Measurements from ENCODE around the gene MRPL32.
A peak's percentile ranks its signal among the peaks of the same experiment; 100 is the strongest.
"Not testable (repeated sequence)": the region's sequence is repeated elsewhere in the genome, so short reads cannot be mapped to it uniquely, and the experiment has no call there.

The MRPL32 gene

DNA sequence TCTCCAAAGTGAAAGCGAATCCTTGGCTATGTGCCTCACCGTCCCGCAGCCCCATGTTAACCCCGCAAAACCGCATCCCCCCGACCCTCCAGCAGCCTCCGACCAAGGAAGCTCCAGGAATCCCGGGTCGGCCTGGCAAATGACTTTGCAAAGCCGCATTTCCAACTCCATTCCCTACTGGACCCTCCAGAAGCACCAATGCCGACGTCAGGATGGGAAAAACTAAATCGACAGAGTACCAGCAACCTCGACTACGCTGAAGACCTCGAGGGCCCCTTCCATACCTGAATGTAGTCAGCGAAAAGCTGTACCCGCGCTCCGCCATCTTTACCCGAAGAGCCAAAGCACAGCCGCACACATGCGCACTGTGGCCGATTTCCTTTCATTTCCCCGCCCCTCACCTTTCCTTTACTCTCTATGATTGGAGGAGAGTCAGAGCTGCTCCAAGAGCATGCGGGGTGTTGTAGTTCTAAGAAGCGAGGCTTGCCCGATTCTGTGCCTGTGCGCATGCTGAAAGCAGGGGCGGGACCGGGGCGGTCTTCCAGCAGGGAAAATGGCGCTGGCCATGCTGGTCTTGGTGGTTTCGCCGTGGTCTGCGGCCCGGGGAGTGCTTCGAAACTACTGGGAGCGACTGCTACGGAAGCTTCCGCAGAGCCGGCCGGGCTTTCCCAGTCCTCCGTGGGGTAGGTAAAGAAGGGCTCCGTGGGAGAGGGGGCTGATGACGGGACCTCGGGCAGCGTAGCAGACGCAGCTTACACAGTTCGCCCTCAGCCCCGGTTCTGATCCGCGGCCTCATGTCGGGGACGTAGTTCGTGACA is at the start of gene MRPL32, which contains the start of gene PSMA2:
MRPL32 (plus strand) TSS at position 543 of the 818 bp plus-strand sequence; CDS start at position 554, 11 bp downstream.
PSMA2 (minus strand) TSS at position 341 of the 818 bp plus-strand sequence; CDS start at position 325, 16 bp downstream.
- peak; percentile 94 for DNase-seq

DNA sequence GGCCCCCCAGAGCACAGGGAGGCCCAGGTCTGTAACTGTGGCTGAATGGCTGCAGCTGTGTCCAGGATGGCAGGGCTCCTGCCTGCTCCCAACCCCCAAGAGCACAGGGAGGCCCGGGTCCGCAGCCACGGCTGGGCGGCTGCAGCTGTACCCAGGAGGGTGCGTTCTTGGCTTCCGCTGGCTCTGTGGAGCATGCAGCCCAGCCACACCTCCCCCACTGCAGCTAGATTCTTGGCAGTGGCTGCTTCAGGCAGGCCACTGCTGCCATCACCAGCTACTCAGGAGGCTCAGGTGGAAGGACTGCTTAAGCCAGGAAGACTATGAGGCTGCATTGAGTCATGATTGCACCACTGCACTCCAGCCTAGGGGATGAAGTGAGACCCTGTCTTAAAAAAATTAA is 48.2 kb upstream of the MRPL32 start:
- no peak for DNase-seq

DNA sequence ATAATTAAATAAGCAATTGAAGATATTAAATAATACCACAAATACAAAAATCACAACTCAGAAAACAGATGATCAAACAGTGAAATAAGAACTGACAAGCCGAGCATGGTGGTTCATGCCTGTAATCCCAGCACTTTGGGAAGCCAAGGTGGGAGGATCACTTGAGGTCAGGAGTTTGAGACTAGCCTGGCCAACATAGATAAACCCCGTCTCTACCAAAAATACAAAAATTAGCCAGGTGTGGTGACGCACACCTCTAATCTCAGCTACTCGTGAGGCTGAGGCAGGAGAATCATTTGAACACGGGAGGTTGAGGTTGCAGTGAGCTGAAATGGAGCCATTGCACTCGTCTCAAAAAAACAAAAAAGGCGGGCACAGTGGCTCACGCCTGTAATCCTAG is 47.0 kb upstream of the MRPL32 start:
- DNase-seq: not testable (repeated sequence)

DNA sequence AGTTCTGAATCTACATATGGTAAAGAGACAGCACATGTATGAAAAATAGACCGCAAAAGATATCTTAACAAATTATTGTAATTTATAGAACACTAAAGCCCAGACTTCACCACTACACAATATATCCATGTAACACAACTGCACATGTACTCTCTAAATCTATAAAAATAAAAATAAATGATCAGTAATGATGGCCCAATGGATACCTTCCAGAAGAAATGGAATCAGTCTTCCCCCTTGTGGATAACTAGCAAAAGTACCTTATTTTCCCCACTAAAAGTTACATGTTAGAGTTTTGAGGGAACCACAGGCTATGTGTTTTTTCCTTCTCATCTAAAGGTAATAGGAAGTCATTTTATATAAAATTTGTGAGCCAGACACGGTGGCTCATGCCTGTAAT is 46.0 kb upstream of the MRPL32 start:
- DNase-seq: no peak

DNA sequence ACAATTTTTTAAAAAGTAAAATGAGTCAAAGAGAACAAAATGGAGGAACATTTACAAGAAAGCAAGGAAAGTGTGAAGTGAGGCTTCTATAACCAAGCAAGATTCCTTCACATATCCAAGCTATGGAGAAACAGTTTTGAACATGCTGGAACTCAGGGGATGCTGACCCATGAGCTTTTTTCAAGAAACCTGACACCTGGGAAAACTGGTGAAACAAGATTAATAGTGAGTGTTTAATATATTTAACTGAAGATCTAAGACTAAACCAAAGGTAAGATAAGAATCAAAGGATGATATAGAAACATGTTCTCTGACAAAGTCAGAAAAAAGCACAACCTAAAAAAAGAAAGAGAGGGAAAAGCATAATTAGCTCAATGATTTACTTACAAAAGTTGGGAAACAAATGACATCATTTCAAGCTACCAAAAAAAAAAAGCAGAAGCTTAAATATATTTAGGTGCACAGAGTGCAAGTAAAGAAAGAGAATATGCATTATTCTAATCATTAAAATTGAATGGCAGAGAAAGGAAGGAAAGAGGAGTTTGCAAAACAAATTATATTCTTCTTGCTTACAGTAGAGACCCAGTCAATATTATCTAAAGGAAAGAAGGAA is 45.2 kb upstream of the MRPL32 start:
- DNase-seq: no peak

DNA sequence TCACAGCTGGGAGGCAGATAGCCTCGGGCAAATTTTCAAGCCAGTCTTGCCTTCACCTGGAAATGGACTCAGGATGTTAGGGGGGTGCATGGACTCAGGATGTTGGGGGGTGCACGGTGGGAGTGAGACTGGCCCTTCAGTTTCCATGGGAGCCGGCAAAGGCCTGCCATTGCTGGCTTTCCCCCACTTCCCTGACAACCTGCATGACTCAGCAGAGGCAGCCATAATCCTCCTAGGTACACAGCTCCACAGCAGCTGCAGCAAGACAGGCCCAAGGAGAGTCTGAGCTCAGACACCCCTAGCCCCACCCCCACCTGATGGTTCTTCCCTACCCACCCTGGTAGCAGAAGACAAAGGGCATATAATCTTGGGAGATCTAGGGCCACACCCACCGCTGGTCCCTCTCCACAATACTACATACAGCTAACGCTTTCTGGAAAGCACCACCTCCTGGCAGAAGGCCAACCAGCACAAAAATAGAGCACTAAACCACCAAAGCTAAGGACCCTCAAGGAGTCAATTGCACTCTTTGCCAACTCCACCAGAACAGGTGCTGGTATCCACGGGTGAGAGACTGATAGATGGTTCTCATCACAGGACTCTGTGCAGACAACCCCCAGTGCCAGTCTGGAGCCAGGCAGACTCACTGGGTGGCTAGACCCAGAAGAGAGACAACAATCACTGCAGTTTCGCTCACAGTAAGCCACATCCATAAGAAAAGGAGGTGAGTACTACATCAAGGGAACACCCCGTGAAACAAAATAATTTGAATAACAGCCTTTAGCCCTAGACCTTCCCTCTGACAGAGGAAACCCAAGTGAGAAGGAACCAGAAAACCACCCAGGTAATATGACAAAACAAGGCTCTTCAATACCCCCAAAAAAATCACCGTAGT is 38.6 kb upstream of the MRPL32 start:
- DNase-seq: no peak

DNA sequence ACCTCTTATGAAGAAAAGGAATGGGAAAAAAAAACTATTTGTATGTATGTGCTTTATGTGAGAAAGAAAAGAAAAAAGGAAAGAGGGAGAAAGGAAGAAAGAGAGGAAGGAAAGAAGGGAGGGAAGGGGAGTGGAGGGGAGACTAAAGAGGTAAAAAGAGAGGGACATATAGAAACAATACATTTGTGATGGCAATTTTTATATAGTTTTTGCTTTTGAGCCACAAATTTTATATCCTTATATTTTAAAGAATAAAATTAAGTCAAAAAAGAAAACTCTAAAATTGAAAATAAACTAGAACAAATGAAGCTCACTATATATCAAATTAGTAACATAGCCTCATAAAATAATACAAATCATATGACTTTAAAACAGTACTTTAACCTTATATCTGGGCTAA is 31.3 kb upstream of the MRPL32 start:
- no peak for DNase-seq

DNA sequence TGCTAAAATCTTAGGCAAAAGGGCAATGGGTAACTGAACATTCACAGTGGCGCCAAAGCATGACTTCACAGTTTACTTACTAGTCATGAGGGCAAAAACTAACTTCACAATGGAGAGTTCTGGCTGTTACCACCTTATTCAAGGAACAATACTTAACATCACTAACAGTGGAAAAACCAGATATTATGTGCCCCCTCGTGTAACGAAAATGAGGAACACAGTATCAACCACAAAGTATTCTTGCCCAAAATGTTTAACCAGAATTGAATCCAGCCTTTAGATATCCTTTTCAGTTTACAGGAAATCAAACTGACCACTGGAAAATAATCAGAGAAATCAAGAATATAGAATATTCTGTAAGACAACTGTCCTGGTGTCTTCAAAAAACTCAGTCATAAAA is 29.8 kb upstream of the MRPL32 start:
- DNase-seq: no peak

DNA sequence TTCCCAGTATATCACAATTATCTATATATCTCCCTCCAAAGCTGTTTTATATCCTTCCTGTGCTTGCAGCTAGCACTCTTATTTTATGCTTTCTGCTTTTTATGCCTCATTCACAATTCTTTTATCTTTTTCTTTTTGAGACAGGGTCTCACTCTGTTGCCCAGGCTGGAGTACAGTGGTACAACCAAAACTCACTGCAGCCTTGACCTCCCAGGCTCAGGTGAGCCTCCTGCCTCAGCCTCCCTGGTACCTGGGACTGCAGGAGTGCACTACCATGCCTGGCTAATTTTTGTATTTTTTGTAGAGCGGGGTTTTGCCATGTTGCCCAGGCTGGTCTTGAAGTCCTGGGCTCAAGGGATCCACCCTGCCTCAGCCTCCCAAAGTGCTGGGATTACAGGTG is 26.0 kb upstream of the MRPL32 start:
- no peak for DNase-seq

DNA sequence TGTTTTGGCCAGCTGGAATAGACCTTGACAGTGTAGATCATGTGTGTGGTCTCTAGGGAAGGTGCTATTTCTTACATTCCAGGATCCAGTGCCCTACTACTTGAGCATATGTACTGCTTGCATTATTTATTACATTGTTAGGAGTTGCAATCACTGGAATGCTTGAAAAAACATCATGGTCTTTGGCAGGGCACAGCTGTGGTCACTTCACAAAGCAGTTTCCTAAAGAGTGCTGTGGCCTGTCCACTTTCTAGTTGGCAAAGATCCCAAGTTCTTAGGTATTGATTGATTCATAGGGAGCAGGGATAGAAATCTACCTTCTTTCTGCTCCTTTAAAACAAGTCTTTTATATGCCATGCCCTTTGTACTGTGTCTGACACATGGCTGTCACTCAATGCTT is 24.9 kb upstream of the MRPL32 start:
- no peak for DNase-seq

DNA sequence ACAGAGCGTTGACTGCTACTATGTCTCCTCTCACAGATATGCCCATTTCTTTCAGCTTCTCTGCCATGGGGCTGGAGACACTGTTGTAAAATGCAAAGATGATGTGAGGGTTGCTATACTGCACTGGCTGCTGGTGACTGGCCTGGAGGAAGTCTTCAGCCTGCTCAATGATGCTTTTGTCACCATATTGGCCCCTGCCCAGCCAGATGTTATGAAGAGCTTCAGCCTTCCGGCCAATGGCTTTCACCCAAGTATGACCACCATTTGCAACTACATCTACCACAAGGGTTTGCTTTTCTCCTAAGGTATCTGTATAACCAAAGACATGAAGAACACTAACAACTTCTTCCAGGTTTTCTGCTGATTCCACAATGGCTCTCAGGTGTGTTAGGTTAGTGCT is 21.9 kb upstream of the MRPL32 start:
- no peak for DNase-seq

DNA sequence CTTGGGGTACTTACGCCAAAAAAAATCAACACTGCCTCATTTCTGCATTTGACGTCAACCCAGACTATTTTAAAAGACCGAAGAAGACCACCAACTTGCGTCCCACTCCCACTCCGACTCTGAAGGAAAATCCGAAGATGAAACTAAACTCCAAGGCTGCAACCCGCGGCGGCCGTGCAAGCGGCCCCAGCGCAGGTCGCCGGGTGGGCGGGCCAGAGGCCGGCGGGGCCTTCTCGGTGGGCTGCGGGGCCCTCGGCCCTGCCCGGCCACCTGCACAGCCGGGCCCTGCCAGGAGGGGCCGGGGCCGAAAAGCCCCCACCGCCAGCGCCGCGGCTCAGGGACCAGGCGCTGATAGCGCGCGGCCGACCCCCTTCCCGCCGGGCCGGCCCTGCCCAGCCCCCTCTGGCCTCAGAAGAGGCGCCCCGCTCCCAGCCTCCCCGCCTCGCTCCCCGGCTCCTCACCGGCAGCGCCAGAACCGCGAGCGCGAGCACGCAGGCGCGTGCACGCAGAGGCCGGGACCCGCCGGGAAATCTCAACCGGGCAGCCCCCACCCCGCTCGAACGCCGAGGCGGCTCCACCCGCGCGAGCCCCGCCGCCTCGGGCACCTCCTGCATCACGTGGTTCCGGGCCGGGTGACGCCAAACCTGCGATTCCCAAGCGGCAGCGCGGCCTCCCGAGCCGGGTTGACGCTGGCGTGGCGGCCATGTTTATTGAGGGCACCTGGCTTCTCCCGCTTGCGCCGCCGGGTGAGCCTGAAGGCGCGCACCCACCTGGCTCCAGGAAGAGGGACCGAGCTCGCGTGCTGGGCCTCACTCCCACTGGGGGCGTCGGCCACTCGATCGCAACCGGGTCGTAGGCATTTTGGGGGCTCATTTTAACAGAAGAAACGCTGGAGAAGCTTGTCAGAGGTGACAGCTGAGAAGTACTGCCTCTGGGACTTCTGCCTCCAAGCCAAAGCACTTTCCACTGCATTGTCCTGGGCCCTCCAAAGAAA is 20.4 kb upstream of the MRPL32 start, which contains the start of gene C7orf25:
C7orf25 (minus strand) TSS at position 617 of the 994 bp plus-strand sequence. CDS start 1,170 bp downstream, outside the sequence.
- peak; percentile 94 for DNase-seq

DNA sequence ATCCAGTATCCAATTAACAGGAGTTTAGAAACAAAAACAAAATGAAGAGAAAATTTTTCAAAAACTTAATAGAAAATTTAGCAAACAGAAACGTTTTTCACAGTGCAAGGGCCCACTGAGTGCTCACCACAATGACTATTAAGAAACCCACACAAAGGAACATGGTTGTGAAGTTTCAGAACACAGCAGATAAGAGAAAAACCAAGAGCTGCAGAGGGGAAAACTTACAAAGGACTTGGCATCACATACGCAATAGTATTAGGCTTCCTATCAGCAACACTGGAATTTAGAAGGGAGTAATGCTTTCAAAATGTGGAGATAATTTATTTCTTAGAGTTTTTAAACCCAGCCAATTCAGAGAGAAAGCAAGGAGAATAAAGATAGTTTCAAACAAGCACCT is 18.6 kb upstream of the MRPL32 start:
- no peak for DNase-seq

DNA sequence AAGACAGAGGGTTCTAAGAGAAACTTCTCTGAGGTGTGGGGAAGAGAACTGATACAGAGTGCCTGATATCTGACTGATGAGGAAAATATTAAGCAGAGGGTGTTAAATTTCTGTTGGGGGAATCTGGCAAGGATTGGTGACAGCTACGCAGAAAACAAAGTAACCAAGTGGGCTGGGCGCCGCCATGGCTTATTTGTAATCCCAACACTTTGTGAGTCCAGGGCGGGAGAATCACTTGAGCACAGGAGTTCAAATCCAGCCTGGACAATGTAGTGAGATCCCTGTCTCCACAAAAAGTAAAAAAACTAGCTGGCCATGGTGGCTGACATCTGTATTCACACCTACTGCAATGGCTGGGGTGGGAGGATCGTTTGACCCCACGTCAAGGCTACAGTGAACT is 18.2 kb upstream of the MRPL32 start:
- no peak for DNase-seq

DNA sequence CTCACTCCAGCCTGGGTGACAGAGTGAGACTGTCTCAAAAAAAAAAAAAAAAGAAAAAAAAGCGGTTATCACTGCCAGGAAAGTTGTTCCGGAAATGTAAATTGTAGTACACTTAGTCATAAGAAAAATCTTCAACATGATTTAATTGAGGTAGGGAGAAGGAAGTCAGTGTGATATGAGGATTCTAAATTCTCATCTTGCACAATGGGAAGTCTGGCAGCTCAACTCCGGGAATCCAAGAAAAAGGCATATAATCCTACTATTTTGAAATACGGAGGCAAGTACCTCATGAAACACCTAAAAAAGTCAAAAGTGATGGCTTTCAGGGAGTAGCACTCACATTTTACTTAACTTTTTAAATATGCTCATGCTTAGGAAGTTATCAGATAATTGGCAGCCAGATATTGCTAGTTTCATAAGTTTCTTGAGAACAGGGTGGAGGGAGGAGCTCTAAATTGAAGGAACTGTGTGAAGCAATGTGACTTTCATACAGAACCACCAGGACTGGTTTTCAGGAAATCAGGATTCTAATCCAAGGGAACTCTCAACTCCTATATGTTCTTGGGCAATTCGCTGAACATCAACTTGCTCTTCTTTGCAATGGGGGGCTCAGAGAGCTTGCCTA is 17.6 kb upstream of the MRPL32 start:
- no peak for DNase-seq

DNA sequence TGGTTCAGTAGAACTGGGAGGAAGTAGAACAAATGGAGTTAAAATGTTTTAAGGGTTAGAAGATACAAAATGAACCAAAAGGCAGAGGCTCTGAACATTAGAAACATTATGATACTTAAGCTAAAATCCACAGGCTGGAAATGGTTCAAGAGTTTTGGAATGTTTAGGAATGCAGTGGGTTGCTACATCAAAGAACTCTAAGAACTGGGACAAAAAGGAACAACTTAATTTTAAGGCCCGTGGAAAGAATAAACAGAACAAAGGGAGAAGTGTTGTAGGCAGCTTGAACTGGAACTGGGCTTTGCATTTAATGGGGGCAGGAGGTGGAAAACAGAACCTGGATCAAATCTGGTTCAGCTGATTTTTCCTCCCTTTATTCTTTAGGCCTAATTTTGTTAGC is 16.8 kb upstream of the MRPL32 start:
- no peak for DNase-seq

DNA sequence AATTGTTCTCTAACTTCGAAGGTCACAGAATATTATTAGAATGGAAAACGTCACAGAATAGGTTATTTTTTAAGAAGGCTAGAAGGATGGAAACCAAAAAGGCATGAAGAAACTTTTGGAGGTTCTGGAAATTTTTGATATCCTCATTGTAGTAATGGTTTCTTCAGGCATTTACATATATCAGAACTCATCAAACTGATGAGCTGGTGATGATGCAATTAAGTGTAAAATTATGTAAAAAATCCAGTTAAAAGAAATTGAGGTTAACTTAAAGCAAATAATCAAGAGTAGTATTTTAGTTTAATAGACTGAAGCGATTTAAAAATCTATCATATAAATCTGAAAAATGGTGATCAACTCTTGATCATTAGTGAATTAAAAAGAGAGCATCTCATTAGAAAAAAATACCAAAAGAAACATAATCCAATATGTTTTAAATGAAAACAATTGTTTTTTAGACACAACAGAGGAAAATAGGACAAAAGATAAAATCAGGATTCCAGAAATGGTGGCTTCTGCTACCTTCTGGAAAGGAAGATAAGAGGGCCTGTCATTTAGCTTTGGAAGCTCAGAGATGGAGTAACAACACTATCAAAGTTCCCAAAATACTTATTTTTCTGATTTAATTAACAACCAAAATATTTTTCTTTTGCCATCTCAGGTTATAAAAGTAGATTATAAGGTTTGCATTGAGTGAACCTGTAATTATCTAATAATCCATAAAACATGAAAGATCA is 10.0 kb upstream of the MRPL32 start:
- DNase-seq: no peak

DNA sequence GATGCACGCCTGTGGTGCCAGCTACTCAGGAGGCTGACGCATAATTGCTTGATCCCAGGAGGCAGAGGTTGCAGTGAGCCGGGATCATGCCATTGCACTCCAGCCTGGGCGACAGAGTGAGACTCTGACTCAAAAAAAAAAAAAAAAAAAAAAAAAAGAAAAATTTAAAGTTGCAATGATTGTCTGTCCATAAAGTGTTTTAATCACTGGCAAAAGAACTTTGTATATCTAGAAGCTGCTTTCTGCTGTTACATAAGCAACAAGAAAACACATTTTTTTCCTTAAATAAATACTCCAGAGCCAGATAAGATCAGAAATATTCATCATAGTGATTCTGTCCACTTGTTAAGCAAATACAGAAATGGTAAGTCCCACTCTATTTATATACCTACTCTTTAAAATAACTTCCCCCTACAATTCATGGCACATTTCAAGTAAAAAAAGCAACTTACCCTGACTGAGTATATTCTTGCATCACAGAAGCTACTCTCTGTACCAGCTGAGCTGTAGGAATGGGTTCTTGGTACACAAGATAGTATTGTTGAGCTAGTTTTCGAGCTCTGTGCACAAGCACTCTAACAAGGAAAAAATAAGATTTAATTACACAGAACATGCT is 7.8 kb upstream of the MRPL32 start:
- no peak for DNase-seq

DNA sequence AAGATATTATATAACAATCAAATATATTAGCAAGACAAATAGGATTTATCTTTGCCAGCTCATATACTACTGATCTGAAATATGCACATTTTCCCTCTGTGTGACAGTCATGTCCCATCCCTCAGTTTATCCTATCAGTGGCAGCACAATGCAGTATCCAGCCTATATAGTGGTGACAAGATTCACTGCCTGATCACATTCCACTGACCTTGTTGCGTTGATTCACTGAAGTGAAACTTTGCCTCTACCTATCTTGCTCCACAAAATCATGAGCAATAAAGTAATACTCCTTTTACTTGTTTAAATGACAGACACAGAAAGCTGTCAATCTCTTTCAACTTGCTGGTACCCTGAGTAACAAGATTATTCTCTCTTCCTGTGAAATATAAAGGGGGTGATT is 6.5 kb upstream of the MRPL32 start:
- DNase-seq: no peak

DNA sequence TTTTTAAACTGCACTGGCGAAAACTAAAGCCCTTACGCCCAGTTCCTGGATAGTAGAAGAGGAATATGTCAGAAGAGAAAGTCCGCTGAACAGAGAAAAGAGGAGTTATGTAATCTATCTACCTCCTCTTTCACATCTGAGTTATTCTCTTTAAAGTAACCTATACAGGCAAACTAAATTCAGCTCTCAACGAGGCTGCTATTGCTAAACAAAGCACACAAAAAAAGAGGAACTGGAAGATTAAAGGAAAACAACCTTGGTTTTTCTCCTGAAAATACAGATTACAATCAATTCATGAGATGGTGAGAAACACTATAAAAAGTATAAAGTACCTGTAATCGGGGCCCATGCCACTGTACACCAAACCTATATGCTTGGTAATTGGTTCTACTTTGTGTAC is 6.0 kb upstream of the MRPL32 start:
- no peak for DNase-seq
